K562 (cell line): ENCODE results near the gene GAMT. TPM values are rescaled to one million over a fixed set of nuclear protein-coding genes. Genes with fewer than 3 reads are reported as not detected.

ENCODE experiments used
- polyA plus RNA-seq, 8 experiments: library from polyadenylated mRNA; depleted of rRNA in 4 of 8; stranded (reverse) in 5 of 8; unstranded in 3 of 8; fragments of >200 nt; fragmentation: Nextera tagmentation in 2 of 8; fragmentation: Illumina TruSeq in 1 of 8; extraction: Ambion mirVana in 2 of 8; extraction: Trizol in 1 of 8; gene quantifications; 2 replicates each; pipeline versions ENCODE4 v1.2.1 to v1.2.3, GENCODE V29; 2011 to 2014; ENCODE audit warnings: inconsistent platforms in 1 of 8, missing spikeins in 1 of 8
- total RNA-seq, 7 experiments: library from RNA; depleted of rRNA in 6 of 7; stranded (reverse); fragments of >200 nt in 6 of 7; fragmentation: Illumina TruSeq in 2 of 7; extraction: Trizol in 2 of 7; gene quantifications; 2 replicates each; pipeline versions ENCODE4 v1.2.1 to v1.2.3, GENCODE V29; 2011 to 2021; ENCODE audit warnings: low replicate concordance in 1 of 7

GAMT gene
- total and polyA plus RNA-seq, 9 of the 15 experiments (the other 6 are each of a cell fraction or from before 2014, with no cell fraction given): 1.3 to 35.3 (median 27.2) TPM

Other genes with a start within 250 kb of the GAMT start
Only the 7 nearest of the 20 such genes appear.
- gene NDUFS7, start 17.6 kb downstream of the GAMT start, total RNA-seq (2014; rRNA removed): 253 and 295 TPM in 2 replicates
- gene NDUFS7, start 17.6 kb downstream of the GAMT start, total RNA-seq (2014; rRNA removed; fragmentation: Illumina TruSeq; extraction: Trizol): 4.9 and 6.0 TPM in 2 replicates
- gene NDUFS7, start 17.6 kb downstream of the GAMT start, total RNA-seq (2015; rRNA removed; fragmentation: Illumina TruSeq; extraction: Trizol): 108 and 142 TPM in 2 replicates
- gene NDUFS7, start 17.6 kb downstream of the GAMT start, total RNA-seq (2021): 266 and 293 TPM in 2 replicates
- gene NDUFS7, start 17.6 kb downstream of the GAMT start, polyA plus RNA-seq (2011; rRNA removed): 56.7 and 107 TPM in 2 replicates
- gene NDUFS7, start 17.6 kb downstream of the GAMT start, polyA plus RNA-seq (2014; fragmentation: Illumina TruSeq; extraction: Trizol): 11.4 and 105 TPM in 2 replicates
- gene NDUFS7, start 17.6 kb downstream of the GAMT start, polyA plus RNA-seq (2014; fragmentation: Nextera tagmentation; extraction: Ambion mirVana): 10 to 100 TPM; 28.2 to 60.6 TPM
- 271 and 292 TPM in 2 replicates for gene NDUFS7, start 17.6 kb downstream of the GAMT start, polyA plus RNA-seq (2014; rRNA removed)
- 222 and 244 TPM in 2 replicates for gene DAZAP1, start 6.0 kb upstream of the GAMT start, total RNA-seq (2014; rRNA removed)
- 77.7 and 78.7 TPM in 2 replicates for gene DAZAP1, start 6.0 kb upstream of the GAMT start, total RNA-seq (2014; rRNA removed; fragmentation: Illumina TruSeq; extraction: Trizol)
- gene DAZAP1, start 6.0 kb upstream of the GAMT start, total RNA-seq (2015; rRNA removed; fragmentation: Illumina TruSeq; extraction: Trizol): 139 and 143 TPM in 2 replicates
- gene DAZAP1, start 6.0 kb upstream of the GAMT start, total RNA-seq (2021): 287 and 289 TPM in 2 replicates
- gene DAZAP1, start 6.0 kb upstream of the GAMT start, polyA plus RNA-seq (2011; rRNA removed): 125 and 155 TPM in 2 replicates
- gene DAZAP1, start 6.0 kb upstream of the GAMT start, polyA plus RNA-seq (2014; fragmentation: Illumina TruSeq; extraction: Trizol): 142 and 156 TPM in 2 replicates
- 10 to 100 TPM; 10.8 to 13.3 TPM for gene DAZAP1, start 6.0 kb upstream of the GAMT start, polyA plus RNA-seq (2014; fragmentation: Nextera tagmentation; extraction: Ambion mirVana)
- gene DAZAP1, start 6.0 kb upstream of the GAMT start, polyA plus RNA-seq (2014; rRNA removed): 250 and 266 TPM in 2 replicates
- gene RPS15, start 36.9 kb upstream of the GAMT start, total RNA-seq (2014; rRNA removed): 2,649 and 2,867 TPM in 2 replicates
- 407 and 630 TPM in 2 replicates for gene RPS15, start 36.9 kb upstream of the GAMT start, total RNA-seq (2014; rRNA removed; fragmentation: Illumina TruSeq; extraction: Trizol)
- 1,267 and 1,272 TPM in 2 replicates for gene RPS15, start 36.9 kb upstream of the GAMT start, total RNA-seq (2015; rRNA removed; fragmentation: Illumina TruSeq; extraction: Trizol)
- 2,126 and 2,254 TPM in 2 replicates for gene RPS15, start 36.9 kb upstream of the GAMT start, total RNA-seq (2021)
- 957 and 1,566 TPM in 2 replicates for gene RPS15, start 36.9 kb upstream of the GAMT start, polyA plus RNA-seq (2011; rRNA removed)
- gene RPS15, start 36.9 kb upstream of the GAMT start, polyA plus RNA-seq (2014; fragmentation: Illumina TruSeq; extraction: Trizol): 912 and 1,907 TPM in 2 replicates
- gene RPS15, start 36.9 kb upstream of the GAMT start, polyA plus RNA-seq (2014; fragmentation: Nextera tagmentation; extraction: Ambion mirVana): 100 to 1,000 TPM; 605 to 818 TPM
- gene RPS15, start 36.9 kb upstream of the GAMT start, polyA plus RNA-seq (2014; rRNA removed): 2,791 and 3,285 TPM in 2 replicates
- 0.05 and 0.08 TPM in 2 replicates for gene APC2, start 48.6 kb upstream of the GAMT start, total RNA-seq (2014; rRNA removed)
- 0.04 TPM in 1 of 2 replicates, not detected in the other for gene APC2, start 48.6 kb upstream of the GAMT start, total RNA-seq (2014; rRNA removed; fragmentation: Illumina TruSeq; extraction: Trizol)
- gene APC2, start 48.6 kb upstream of the GAMT start, total RNA-seq (2015; rRNA removed; fragmentation: Illumina TruSeq; extraction: Trizol): 0.04 TPM in 1 of 2 replicates, not detected in the other
- gene APC2, start 48.6 kb upstream of the GAMT start, total RNA-seq (2021): 0.27 and 0.40 TPM in 2 replicates
- 0.01 and 0.06 TPM in 2 replicates for gene APC2, start 48.6 kb upstream of the GAMT start, polyA plus RNA-seq (2011; rRNA removed)
- 0.01 TPM in 2 replicates for gene APC2, start 48.6 kb upstream of the GAMT start, polyA plus RNA-seq (2014; fragmentation: Illumina TruSeq; extraction: Trizol)
- not detected for gene APC2, start 48.6 kb upstream of the GAMT start, polyA plus RNA-seq (2014; fragmentation: Nextera tagmentation; extraction: Ambion mirVana)
- gene APC2, start 48.6 kb upstream of the GAMT start, polyA plus RNA-seq (2014; rRNA removed): 0.04 and 0.09 TPM in 2 replicates
- 79.4 and 86.1 TPM in 2 replicates for gene C19orf25, start 77.7 kb upstream of the GAMT start, total RNA-seq (2014; rRNA removed)
- gene C19orf25, start 77.7 kb upstream of the GAMT start, total RNA-seq (2014; rRNA removed; fragmentation: Illumina TruSeq; extraction: Trizol): 6.5 and 9.6 TPM in 2 replicates
- 40.6 and 42.3 TPM in 2 replicates for gene C19orf25, start 77.7 kb upstream of the GAMT start, total RNA-seq (2015; rRNA removed; fragmentation: Illumina TruSeq; extraction: Trizol)
- gene C19orf25, start 77.7 kb upstream of the GAMT start, total RNA-seq (2021): 68.3 and 73.1 TPM in 2 replicates
- gene C19orf25, start 77.7 kb upstream of the GAMT start, polyA plus RNA-seq (2011; rRNA removed): 25.3 and 27.6 TPM in 2 replicates
- gene C19orf25, start 77.7 kb upstream of the GAMT start, polyA plus RNA-seq (2014; fragmentation: Illumina TruSeq; extraction: Trizol): 36.1 and 45.1 TPM in 2 replicates
- 1 to 10 TPM in 1 of 2 experiments, under 1 TPM in 1; 0.79 to 4.5 TPM for gene C19orf25, start 77.7 kb upstream of the GAMT start, polyA plus RNA-seq (2014; fragmentation: Nextera tagmentation; extraction: Ambion mirVana)
- 96.0 TPM in 2 replicates for gene C19orf25, start 77.7 kb upstream of the GAMT start, polyA plus RNA-seq (2014; rRNA removed)
- gene PCSK4, start 88.8 kb upstream of the GAMT start, total RNA-seq (2014; rRNA removed): 2.2 and 3.4 TPM in 2 replicates
- 0.29 TPM in 2 replicates for gene PCSK4, start 88.8 kb upstream of the GAMT start, total RNA-seq (2014; rRNA removed; fragmentation: Illumina TruSeq; extraction: Trizol)
- 1.2 and 1.5 TPM in 2 replicates for gene PCSK4, start 88.8 kb upstream of the GAMT start, total RNA-seq (2015; rRNA removed; fragmentation: Illumina TruSeq; extraction: Trizol)
- 5.7 and 7.0 TPM in 2 replicates for gene PCSK4, start 88.8 kb upstream of the GAMT start, total RNA-seq (2021)
- 2.7 and 5.1 TPM in 2 replicates for gene PCSK4, start 88.8 kb upstream of the GAMT start, polyA plus RNA-seq (2011; rRNA removed)
- gene PCSK4, start 88.8 kb upstream of the GAMT start, polyA plus RNA-seq (2014; fragmentation: Illumina TruSeq; extraction: Trizol): 0.85 and 2.2 TPM in 2 replicates
- under 1 TPM in 1 of 2 experiments, not detected in 1; 0.01 TPM for gene PCSK4, start 88.8 kb upstream of the GAMT start, polyA plus RNA-seq (2014; fragmentation: Nextera tagmentation; extraction: Ambion mirVana)
- 4.8 and 9.1 TPM in 2 replicates for gene PCSK4, start 88.8 kb upstream of the GAMT start, polyA plus RNA-seq (2014; rRNA removed)
- gene REEP6, start 89.6 kb upstream of the GAMT start, total RNA-seq (2014; rRNA removed): 22.1 and 31.4 TPM in 2 replicates
- gene REEP6, start 89.6 kb upstream of the GAMT start, total RNA-seq (2014; rRNA removed; fragmentation: Illumina TruSeq; extraction: Trizol): 5.7 and 7.8 TPM in 2 replicates
- 12.2 and 14.5 TPM in 2 replicates for gene REEP6, start 89.6 kb upstream of the GAMT start, total RNA-seq (2015; rRNA removed; fragmentation: Illumina TruSeq; extraction: Trizol)
- gene REEP6, start 89.6 kb upstream of the GAMT start, total RNA-seq (2021): 64.2 and 66.3 TPM in 2 replicates
- 18.4 and 36.3 TPM in 2 replicates for gene REEP6, start 89.6 kb upstream of the GAMT start, polyA plus RNA-seq (2011; rRNA removed)
- gene REEP6, start 89.6 kb upstream of the GAMT start, polyA plus RNA-seq (2014; fragmentation: Illumina TruSeq; extraction: Trizol): 12.7 and 36.9 TPM in 2 replicates
- 1 to 10 TPM; 1.2 to 1.9 TPM for gene REEP6, start 89.6 kb upstream of the GAMT start, polyA plus RNA-seq (2014; fragmentation: Nextera tagmentation; extraction: Ambion mirVana)
- gene REEP6, start 89.6 kb upstream of the GAMT start, polyA plus RNA-seq (2014; rRNA removed): 31.8 and 34.1 TPM in 2 replicates